Epithelial cell of esophagus (primary cell): Measurements from ENCODE around the gene ANKRD55.
"Not testable (repeated sequence)": the region's sequence is repeated elsewhere in the genome, so short reads cannot be mapped to it uniquely, and the experiment has no call there.

Experiments used
- DNase-seq: peaks from one replicate; pipeline ENCODE4 v3.0.0; 2010; ENCODE audit warnings: low read depth
- H3K4me3 ChIP-seq: 2 replicates; pipeline ENCODE4 v1.5.1; 2011; ENCODE audit warnings: mild to moderate bottlenecking, low read length, control low read depth
- CTCF ChIP-seq: IDR thresholded peaks from 2 replicates; pipeline ENCODE4 v1.5.1; 2011; ENCODE audit warnings: low read depth, mild to moderate bottlenecking, low read length, control low read depth, inconsistent platforms; ENCODE audit not compliant: insufficient read depth; ENCODE audit errors: missing control alignments

ANKRD55 gene

GRCh38 chr5:56152437-56152836 is 80.7 kb downstream of the ANKRD55 start:
- no peak for TF ChIP-seq CTCF
- H3K4me3 ChIP-seq, result no peak overlapping the region
- DNase-seq, result no peak

- DNase-seq, H3K4me3 ChIP-seq: not testable (repeated sequence)
Observed at GRCh38 chr5:56150756-56151155, 82.4 kb downstream of the ANKRD55 start.

GRCh38 chr5:56148453-56148971 is 84.6 kb downstream of the ANKRD55 start:
- DNase-seq, result no peak
- no peak for TF ChIP-seq CTCF
- H3K4me3 ChIP-seq, result no peak overlapping the region

GRCh38 chr5:56147659-56148230 is 85.4 kb downstream of the ANKRD55 start:
- H3K4me3 ChIP-seq, result no peak overlapping the region
- DNase-seq, result no peak
- no peak for TF ChIP-seq CTCF

- TF ChIP-seq CTCF, result no peak
- H3K4me3 ChIP-seq, result no peak overlapping the region
- peak; percentile 17 for DNase-seq
Observed at GRCh38 chr5:56147106-56147505, 86.0 kb downstream of the ANKRD55 start.

- DNase-seq, result no peak
- TF ChIP-seq CTCF, result no peak
Observed at GRCh38 chr5:56146674-56147073, 86.5 kb downstream of the ANKRD55 start.

GRCh38 chr5:56145511-56145910 is 87.6 kb downstream of the ANKRD55 start:
- no peak for DNase-seq
- no peak overlapping the region for H3K4me3 ChIP-seq
- TF ChIP-seq CTCF, result no peak

More at GRCh38 chr5:56146674-56147073, 86.5 kb downstream of the ANKRD55 start:
- H3K4me3 ChIP-seq, result no peak overlapping the region
